Measurements from ENCODE around the gene NT5C3B. TPM values are rescaled to one million over a fixed set of nuclear protein-coding genes. Genes with fewer than 3 reads are reported as not detected.
A peak's percentile ranks its signal among the peaks of the same experiment; 100 is the strongest.

NT5C3B gene
- total RNA-seq, 1 experiment from 2014 or later = 78.8 TPM

DNA sequence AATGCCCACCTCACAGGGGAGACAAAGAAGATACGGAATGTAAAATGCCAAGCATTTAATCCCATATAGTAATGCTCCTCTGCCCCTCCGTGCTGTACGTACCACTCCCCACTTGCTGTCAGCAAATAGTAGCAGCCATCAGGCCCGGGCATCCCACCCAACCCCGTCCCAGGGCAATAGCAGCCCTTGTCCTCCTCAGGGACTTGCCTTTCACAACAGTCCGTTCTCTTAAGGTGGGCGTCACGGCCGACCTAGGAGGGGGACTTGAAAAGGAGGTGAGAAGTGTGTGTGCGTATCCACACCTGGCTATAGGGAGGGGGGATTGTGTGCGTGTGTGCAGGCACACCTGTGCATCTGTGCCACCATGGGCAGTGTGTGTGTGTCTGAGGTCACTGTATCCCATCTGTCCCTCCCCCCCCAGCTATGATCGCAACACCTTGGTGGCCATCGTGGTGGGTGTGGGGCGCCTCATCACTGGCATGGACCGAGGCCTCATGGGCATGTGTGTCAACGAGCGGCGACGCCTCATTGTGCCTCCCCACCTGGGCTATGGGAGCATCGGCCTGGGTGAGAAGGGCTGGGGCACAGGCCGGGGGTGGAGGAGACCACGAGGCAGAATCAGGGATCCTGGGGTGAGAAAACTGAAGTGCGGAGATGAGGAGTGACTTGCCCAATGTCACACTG lies 19.3 kb downstream of the NT5C3B start:
- Histone ChIP-seq H4K20me1 (ENCODE audit: low read length) (no peaks in the 10 kb centered on the region), H3K9me2 (replicated peaks; ENCODE audit: low read length) (no peaks in the 10 kb centered on the region), H3K4me3 (ENCODE audit: low read length) (no peak overlapping the region), H3K4me1 (ENCODE audit: insufficient read depth, low read length) (peaks cover 13% of the 10 kb centered on the region), H3K79me2 (ENCODE audit: low read length) (peaks cover 21% of the 10 kb centered on the region), H3F3A (ENCODE audit: low read length, unreplicated experiment) (no peaks in the 10 kb centered on the region), H2AFZ (ENCODE audit: low read length) (no peak overlapping the region), H3K36me3 (ENCODE audit: low read depth, low read length) (no peaks in the 10 kb centered on the region), H3K9me3 (ENCODE audit: low read length) (no peaks in the 10 kb centered on the region), H3K4me2 (ENCODE audit: low read length) (no peak overlapping the region), H3K27ac (ENCODE audit: low read length) (no peak overlapping the region), H3K27me3 (ENCODE audit: low read length) (no peaks in the 10 kb centered on the region), H3K9ac (ENCODE audit: low read length) (no peak overlapping the region)
- TF ChIP-seq, protein P1, sequence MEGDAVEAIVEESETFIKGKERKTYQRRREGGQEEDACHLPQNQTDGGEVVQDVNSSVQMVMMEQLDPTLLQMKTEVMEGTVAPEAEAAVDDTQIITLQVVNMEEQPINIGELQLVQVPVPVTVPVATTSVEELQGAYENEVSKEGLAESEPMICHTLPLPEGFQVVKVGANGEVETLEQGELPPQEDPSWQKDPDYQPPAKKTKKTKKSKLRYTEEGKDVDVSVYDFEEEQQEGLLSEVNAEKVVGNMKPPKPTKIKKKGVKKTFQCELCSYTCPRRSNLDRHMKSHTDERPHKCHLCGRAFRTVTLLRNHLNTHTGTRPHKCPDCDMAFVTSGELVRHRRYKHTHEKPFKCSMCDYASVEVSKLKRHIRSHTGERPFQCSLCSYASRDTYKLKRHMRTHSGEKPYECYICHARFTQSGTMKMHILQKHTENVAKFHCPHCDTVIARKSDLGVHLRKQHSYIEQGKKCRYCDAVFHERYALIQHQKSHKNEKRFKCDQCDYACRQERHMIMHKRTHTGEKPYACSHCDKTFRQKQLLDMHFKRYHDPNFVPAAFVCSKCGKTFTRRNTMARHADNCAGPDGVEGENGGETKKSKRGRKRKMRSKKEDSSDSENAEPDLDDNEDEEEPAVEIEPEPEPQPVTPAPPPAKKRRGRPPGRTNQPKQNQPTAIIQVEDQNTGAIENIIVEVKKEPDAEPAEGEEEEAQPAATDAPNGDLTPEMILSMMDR (conservative IDR thresholded peaks at IDR 0.05; ENCODE audit: low read depth, low read length) = no peak
- no peak for TF ChIP-seq EZH2 (IDR thresholded peaks at IDR 0.05; ENCODE audit: low read length, unreplicated experiment)
- no peak for TF ChIP-seq EZH2phosphoT487 (IDR thresholded peaks at IDR 0.05; ENCODE audit: borderline replicate concordance, low read length)
- intact Hi-C loops (cut with micrococcal nuclease) = no loop called here
- ChIA-PET POLR2A (ENCODE audit: unreplicated experiment) (no interaction called here), CTCF (no interaction called here)
- no peak for DNase-seq
- no peak for ATAC-seq
- no TSS peak for BruUV-seq (replicated peaks)

DNA sequence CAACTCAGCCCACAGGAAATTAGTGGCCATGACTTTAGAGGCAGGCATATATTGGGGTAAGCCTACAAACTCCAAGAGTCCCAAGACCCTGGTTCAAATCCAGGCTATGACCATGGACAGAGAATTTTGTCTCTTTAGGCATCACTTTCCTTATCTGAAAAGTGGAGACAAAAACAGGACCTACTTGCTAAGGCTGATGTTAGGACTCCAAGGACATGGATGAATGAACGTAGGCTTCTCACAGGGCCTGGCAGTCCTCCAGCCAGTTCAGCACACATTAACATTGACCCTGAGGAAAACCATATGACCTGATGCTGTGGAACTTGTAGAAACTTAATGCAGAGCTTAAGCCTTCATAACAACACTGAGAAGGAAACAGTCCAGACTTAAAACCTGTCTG lies 21.8 kb downstream of the NT5C3B start:
- TF ChIP-seq EZH2phosphoT487 (IDR thresholded peaks at IDR 0.05; ENCODE audit: borderline replicate concordance, low read length) (no peak), EZH2 (IDR thresholded peaks at IDR 0.05; ENCODE audit: low read length, unreplicated experiment) (no peak)
- TF ChIP-seq, protein P1 (conservative IDR thresholded peaks at IDR 0.05; ENCODE audit: low read depth, low read length) = no peak
- no peak for ATAC-seq
- Histone ChIP-seq H3K9me2 (replicated peaks; ENCODE audit: low read length) (no peaks in the 10 kb centered on the region), H3K79me2 (ENCODE audit: low read length) (peaks cover 43% of the 10 kb centered on the region), H3K27ac (ENCODE audit: low read length) (no peak overlapping the region), H3F3A (ENCODE audit: low read length, unreplicated experiment) (no peaks in the 10 kb centered on the region), H4K20me1 (ENCODE audit: low read length) (no peaks in the 10 kb centered on the region), H3K9ac (ENCODE audit: low read length) (no peak overlapping the region), H3K36me3 (ENCODE audit: low read depth, low read length) (no peaks in the 10 kb centered on the region), H3K9me3 (ENCODE audit: low read length) (no peaks in the 10 kb centered on the region), H3K4me2 (ENCODE audit: low read length) (peak overlapping the region; percentile 99), H3K4me1 (ENCODE audit: insufficient read depth, low read length) (peaks cover 27% of the 10 kb centered on the region), H3K27me3 (ENCODE audit: low read length) (no peaks in the 10 kb centered on the region), H2AFZ (ENCODE audit: low read length) (no peak overlapping the region), H3K4me3 (ENCODE audit: low read length) (peak overlapping the region; percentile 85)
- BruUV-seq (replicated peaks) = no TSS peak
- ChIA-PET POLR2A (ENCODE audit: unreplicated experiment) (no interaction called here), CTCF (no interaction called here)
- DNase-seq = no peak
- intact Hi-C loops (cut with micrococcal nuclease) = no loop called here

DNA sequence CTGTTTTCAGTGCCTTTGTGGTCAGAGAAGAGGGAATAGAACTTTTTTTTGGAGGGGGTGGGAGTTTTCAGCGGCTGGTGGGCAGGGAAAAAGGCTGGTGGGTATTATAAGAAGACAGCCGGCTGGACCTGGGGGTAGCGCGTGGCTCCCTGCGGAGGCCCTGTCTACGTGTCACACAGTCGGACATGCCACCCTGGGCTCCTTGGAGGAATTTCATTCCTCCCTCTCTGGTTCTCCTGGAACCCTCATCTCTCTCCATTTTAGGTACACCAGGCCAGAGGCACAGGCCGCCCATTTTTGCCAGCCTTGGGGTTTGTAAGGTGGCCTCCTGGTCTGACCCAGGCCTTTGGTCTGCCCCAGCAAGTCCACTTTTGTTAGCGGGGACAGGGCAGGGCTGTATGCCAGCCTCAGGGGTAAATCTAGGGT lies 22.3 kb downstream of the NT5C3B start:
- TSS peak; percentile 55 for BruUV-seq (replicated peaks)
- Histone ChIP-seq H3K4me3 (ENCODE audit: low read length) (peak overlapping the region; percentile 85), H3K27me3 (ENCODE audit: low read length) (no peaks in the 10 kb centered on the region), H3K9me2 (replicated peaks; ENCODE audit: low read length) (no peaks in the 10 kb centered on the region), H3F3A (ENCODE audit: low read length, unreplicated experiment) (no peaks in the 10 kb centered on the region), H3K27ac (ENCODE audit: low read length) (no peak overlapping the region), H3K9ac (ENCODE audit: low read length) (peak overlapping the region; percentile 83), H4K20me1 (ENCODE audit: low read length) (no peaks in the 10 kb centered on the region), H3K79me2 (ENCODE audit: low read length) (peaks cover 46% of the 10 kb centered on the region), H3K9me3 (ENCODE audit: low read length) (no peaks in the 10 kb centered on the region), H3K4me2 (ENCODE audit: low read length) (peak overlapping the region; percentile 99), H3K4me1 (ENCODE audit: insufficient read depth, low read length) (peaks cover 27% of the 10 kb centered on the region), H2AFZ (ENCODE audit: low read length) (no peak overlapping the region), H3K36me3 (ENCODE audit: low read depth, low read length) (no peaks in the 10 kb centered on the region)
- no peak for ATAC-seq
- DNase-seq = no peak
- ChIA-PET POLR2A (ENCODE audit: unreplicated experiment) (no interaction called here), CTCF (no interaction called here)
- intact Hi-C loops (cut with micrococcal nuclease) = no loop called here
- TF ChIP-seq, protein P1 (conservative IDR thresholded peaks at IDR 0.05; ENCODE audit: low read depth, low read length) = no peak
- TF ChIP-seq EZH2phosphoT487 (IDR thresholded peaks at IDR 0.05; ENCODE audit: borderline replicate concordance, low read length) (no peak), EZH2 (IDR thresholded peaks at IDR 0.05; ENCODE audit: low read length, unreplicated experiment) (no peak)
